Panc1 (cell line): ENCODE data around the gene TCF7. TPM values are rescaled to one million over a fixed set of nuclear protein-coding genes. Genes with fewer than 3 reads are reported as not detected.

Source experiments
- ATAC-seq: fragments of 200-7000 bp; cut with Tn5 transposase; 2 replicates; pipeline ENCODE4 v1.9.1; 2020; ENCODE audit warnings: mild to moderate bottlenecking, moderate library complexity
- BruUV-seq: library from RNA; stranded (reverse); fragments of 400-500 nt; replicated peaks from 2 replicates; lab custom pipeline; 2021; lab: Mats Ljungman, UMichigan
- CTCF ChIA-PET: fragments of 300-600 bp; sonication (Branson Sonifier 250); formaldehyde crosslinking; loops from one replicate; lab custom pipeline; 2022; ENCODE audit warnings: antibody characterized with exemption; lab: Charles Lee
- POLR2A ChIA-PET: fragments of 300-600 bp; sonication (Branson Sonifier 250); formaldehyde crosslinking; loops from one replicate; lab custom pipeline; 2022; ENCODE audit warnings: antibody characterized with exemption; lab: Charles Lee
- DNase-seq: peaks from one replicate; pipeline ENCODE4 v3.0.0-alpha.2; 2010; ENCODE audit warnings: low read depth, low spot score
- H3K27ac ChIP-seq: 2 replicates; pipeline ENCODE4 v1.5.1; 2011; ENCODE audit warnings: mild to moderate bottlenecking, low read length, inconsistent platforms
- H3K27me3 ChIP-seq: fragments of 200-500 bp; sonication (Bioruptor generic); 2 replicates; pipeline ENCODE4 v1.6.0; 2014; ENCODE audit warnings: low read length, inconsistent platforms; ENCODE audit not compliant: control insufficient read depth, insufficient read depth
- H3K36me3 ChIP-seq: fragments of 200-500 bp; sonication (Bioruptor generic); 2 replicates; pipeline ENCODE4 v1.5.1; 2014; ENCODE audit warnings: inconsistent platforms, mild to moderate bottlenecking, low read length, moderate library complexity; ENCODE audit not compliant: control insufficient read depth, insufficient read depth
- H3K4me1 ChIP-seq: 2 replicates; pipeline ENCODE4 v1.5.1; 2011; ENCODE audit warnings: inconsistent platforms, mild to moderate bottlenecking, low read length, moderate library complexity; ENCODE audit not compliant: control insufficient read depth, insufficient read depth
- H3K4me3 ChIP-seq, 2 experiments: 2 replicates each; pipeline ENCODE4 v1.5.1; 2011 to 2012; ENCODE audit warnings: low read depth in 2 of 2, low read length in 2 of 2, mild to moderate bottlenecking in 2 of 2, inconsistent platforms in 1 of 2, moderate library complexity in 1 of 2
- H3K9me3 ChIP-seq: fragments of 200-500 bp; sonication (Bioruptor generic); 2 replicates; pipeline ENCODE4 v1.5.1; 2014; ENCODE audit warnings: low read depth, mild to moderate bottlenecking, inconsistent platforms, low read length, moderate library complexity; ENCODE audit not compliant: control insufficient read depth, insufficient read depth
- CTCF ChIP-seq: fragments of 450-650 bp; IDR thresholded peaks from 2 replicates; pipeline ENCODE4 v1.5.1; 2017; ENCODE audit warnings: mild to moderate bottlenecking
- POLR2AphosphoS5 ChIP-seq: IDR thresholded peaks from 2 replicates; pipeline ENCODE4 v1.6.1; 2012; ENCODE audit warnings: mild to moderate bottlenecking, low read depth, low read length, moderate library complexity
- REST ChIP-seq, 2 experiments: IDR thresholded peaks; 2 replicates each; pipeline ENCODE4 v1.6.1; 2011 to 2012; ENCODE audit warnings: low read depth in 2 of 2, control low read depth in 1 of 2, low read length in 1 of 2, mild to moderate bottlenecking in 1 of 2, moderate library complexity in 1 of 2; ENCODE audit not compliant: insufficient read depth in 1 of 2
- SIN3A ChIP-seq: IDR thresholded peaks from 2 replicates; pipeline ENCODE4 v1.6.1; 2012; ENCODE audit warnings: low read depth, mild to moderate bottlenecking, low read length, moderate library complexity, borderline replicate concordance; ENCODE audit not compliant: insufficient read depth
- TCF7L2 ChIP-seq: IDR thresholded peaks from 2 replicates; pipeline ENCODE4 v1.6.1; 2011; ENCODE audit warnings: mild to moderate bottlenecking, low read depth, low read length, inconsistent platforms
- in situ Hi-C: cut with HindIII; loops from 2 replicates; pipeline ENCODE4 v1.10.0; 2016; ENCODE audit warnings: low sequenced_read_pairs, low pct_unique_long_range_greater_than_20kb
- intact Hi-C: fragments of 100-400 bp; cut with micrococcal nuclease; formaldehyde crosslinking; loops from one replicate; pipeline ENCODE4 v1.10.0; 2022; ENCODE audit not compliant: unreplicated experiment
- total RNA-seq: library from RNA; stranded (reverse); gene quantifications from one replicate; pipeline ENCODE4 v1.2.1, GENCODE V29; 2021; ENCODE audit not compliant: unreplicated experiment

Gene TCF7
- total RNA-seq, 1 experiment from 2014 or later, result 24.0 TPM

GRCh38 chr5:134092875-134093274, 21.6 kb upstream of the TCF7 start:
- ATAC-seq, result peak; percentile 49; the same call in 1 of the 2 replicates
- no TSS peak for BruUV-seq
- intact Hi-C loops, result no loop called here

GRCh38 chr5:134093351-134093750, 21.1 kb upstream of the TCF7 start:
- Histone ChIP-seq H3K9me3 (no peaks in the 10 kb centered on the region), H3K27me3 (no peaks in the 10 kb centered on the region), H3K36me3 (no peaks in the 10 kb centered on the region), H3K4me1 (peaks cover 21% of the 10 kb centered on the region), H3K27ac (peak overlapping the region; percentile 32; the same call in 1 of the 2 replicates), H3K4me3 (no peak overlapping the region)
- BruUV-seq, result no TSS peak
- ChIA-PET POLR2A (no interaction called here), CTCF (no interaction called here)
- in situ Hi-C loops (no loop called here), intact Hi-C loops (no loop called here)
- DNase-seq (no peak), ATAC-seq (peak; percentile 9; the same call in 1 of the 2 replicates)
- no peak for TF ChIP-seq TCF7L2

More at GRCh38 chr5:134092875-134093274, 21.6 kb upstream of the TCF7 start:
- Histone ChIP-seq H3K27ac (no peak overlapping the region), H3K9me3 (no peaks in the 10 kb centered on the region), H3K36me3 (no peaks in the 10 kb centered on the region), H3K4me1 (peaks cover 21% of the 10 kb centered on the region), H3K4me3 (no peak overlapping the region), H3K27me3 (no peaks in the 10 kb centered on the region)
- ChIA-PET POLR2A (no interaction called here), CTCF (no interaction called here)
- DNase-seq, result no peak
- in situ Hi-C loops, result no loop called here
- TF ChIP-seq REST (IDR thresholded peaks at IDR 0.05; ENCODE audit: insufficient read depth in 1 of 2, low read depth in 2 of 2, low read length in 1 of 2) (no peak), SIN3A (no peak), TCF7L2 (no peak), CTCF (no peak), POLR2AphosphoS5 (no peak)

GRCh38 chr5:134095293-134095692, 19.2 kb upstream of the TCF7 start:
- no peaks in the 10 kb centered on the region for H3K27me3 ChIP-seq
- intact Hi-C loops, result no loop called here
- no TSS peak for BruUV-seq
- H3K4me3 ChIP-seq, result no peak overlapping the region
- POLR2A ChIA-PET, result interaction anchor here (0.7 kb wide), 1 partner anchor 9 kb away, joined by 3 read pairs; no protein-coding TSS in a partner anchor
- TF ChIP-seq POLR2AphosphoS5 (no peak), SIN3A (no peak), TCF7L2 (no peak), REST (IDR thresholded peaks at IDR 0.05; ENCODE audit: insufficient read depth in 1 of 2, low read depth in 2 of 2, low read length in 1 of 2) (no peak), CTCF (no peak)
- no peak overlapping the region for H3K27ac ChIP-seq
- no peaks in the 10 kb centered on the region for H3K9me3 ChIP-seq
- no peak for DNase-seq
- no peak for ATAC-seq
- peaks cover 33% of the 10 kb centered on the region for H3K4me1 ChIP-seq
- no peaks in the 10 kb centered on the region for H3K36me3 ChIP-seq
- in situ Hi-C loops, result no loop called here
- CTCF ChIA-PET, result interaction anchor here (0.9 kb wide), 1 partner anchor 52 kb away, joined by 3 read pairs; no protein-coding TSS in a partner anchor
